OCI-LY1 (cell line): ENCODE measurements around the gene VTI1A.

Source experiments
- H2AFZ ChIP-seq: fragments of 200-600 bp; sonication (generic), shearing (Covaris generic); 2 replicates; pipeline ENCODE4 v1.6.0; 2014; ENCODE audit warnings: antibody characterized with exemption, mild to moderate bottlenecking, low read length
- H3F3A ChIP-seq: fragments of 200-600 bp; sonication (generic), shearing (Covaris generic); 2 replicates; pipeline ENCODE4 v1.6.0; 2014; ENCODE audit warnings: mild to moderate bottlenecking, antibody characterized with exemption, low read length, moderate library complexity; ENCODE audit not compliant: insufficient read depth
- H3K27ac ChIP-seq: fragments of 200-600 bp; sonication (generic); 2 replicates; pipeline ENCODE4 v1.5.1; 2014; ENCODE audit warnings: low read length, mixed run types, mild to moderate bottlenecking, low read depth; ENCODE audit not compliant: poor library complexity, severe bottlenecking
- H3K27me3 ChIP-seq: fragments of 200-600 bp; sonication (generic); 2 replicates; pipeline ENCODE4 v1.6.0; 2014; ENCODE audit warnings: antibody characterized with exemption, mild to moderate bottlenecking, low read length, moderate library complexity; ENCODE audit not compliant: insufficient read depth
- H3K36me3 ChIP-seq: fragments of 200-600 bp; sonication (generic); 2 replicates; pipeline ENCODE4 v1.6.1; 2014; ENCODE audit warnings: mild to moderate bottlenecking, antibody characterized with exemption, low read length, moderate library complexity, mixed read lengths; ENCODE audit not compliant: insufficient read depth
- H3K4me1 ChIP-seq: fragments of 200-600 bp; sonication (generic); 2 replicates; pipeline ENCODE4 v1.5.1; 2014; ENCODE audit warnings: mild to moderate bottlenecking, low read length, moderate library complexity; ENCODE audit not compliant: insufficient read depth, severe bottlenecking
- H3K4me2 ChIP-seq: fragments of 200-600 bp; sonication (generic), shearing (Covaris generic); 2 replicates; pipeline ENCODE4 v1.6.1; 2014; ENCODE audit warnings: low read length
- H3K4me3 ChIP-seq: fragments of 200-600 bp; sonication (generic); 2 replicates; pipeline ENCODE4 v1.5.1; 2014; ENCODE audit warnings: low read length, low read depth, mild to moderate bottlenecking, mixed read lengths; ENCODE audit not compliant: poor library complexity, severe bottlenecking
- H3K79me2 ChIP-seq: fragments of 200-600 bp; shearing (Covaris generic); 2 replicates; pipeline ENCODE4 v1.6.1; 2016; ENCODE audit warnings: mixed run types, low read length, mixed read lengths; ENCODE audit not compliant: insufficient read depth
- H3K9ac ChIP-seq: fragments of 200-600 bp; sonication (generic), shearing (Covaris generic); 2 replicates; pipeline ENCODE4 v1.6.1; 2014; ENCODE audit warnings: mild to moderate bottlenecking, low read length, mixed read lengths
- H3K9me2 ChIP-seq: fragments of 200-600 bp; sonication (generic), shearing (Covaris generic); 2 replicates; pipeline ENCODE4 v1.6.1; 2014; ENCODE audit warnings: low read depth, mild to moderate bottlenecking, low read length, mixed read lengths
- H3K9me3 ChIP-seq: fragments of 200-600 bp; shearing (Covaris generic); 2 replicates; pipeline ENCODE4 v1.6.1; 2014; ENCODE audit warnings: low read length, mixed read lengths
- H4K20me1 ChIP-seq: fragments of 200-600 bp; sonication (generic), shearing (Covaris generic); 2 replicates; pipeline ENCODE4 v1.6.0; 2016; ENCODE audit warnings: mild to moderate bottlenecking, low read length; ENCODE audit not compliant: insufficient read depth
- EZH2 ChIP-seq: fragments of 200-600 bp; sonication (generic), shearing (Covaris generic); IDR thresholded peaks from 2 replicates; pipeline ENCODE4 v1.8.0; 2017; ENCODE audit warnings: borderline replicate concordance, mixed run types, mild to moderate bottlenecking, antibody characterized with exemption, low read length, moderate library complexity, mixed read lengths
- TF ChIP-seq, protein P1 (sequence below): fragments of 200-600 bp; sonication (generic), shearing (Covaris generic); IDR thresholded peaks from 2 replicates; pipeline ENCODE4 v1.5.1; 2017; ENCODE audit warnings: mild to moderate bottlenecking, antibody characterized with exemption, low read length, moderate library complexity, mixed read lengths

VTI1A gene

GRCh38 chr10:112515126-112515525, 68.1 kb downstream of the VTI1A start:
- Histone ChIP-seq H3K27ac (no peak overlapping the region), H3K27me3 (no peaks in the 10 kb centered on the region), H3F3A (no peaks in the 10 kb centered on the region), H3K9me3 (no peaks in the 10 kb centered on the region; the same call in 1 of the 2 replicates), H3K36me3 (no peaks in the 10 kb centered on the region), H3K4me2 (no peak overlapping the region), H3K9ac (no peak overlapping the region), H4K20me1 (no peaks in the 10 kb centered on the region), H3K79me2 (no peaks in the 10 kb centered on the region), H3K4me1 (no peaks in the 10 kb centered on the region), H3K4me3 (no peak overlapping the region), H2AFZ (no peak overlapping the region), H3K9me2 (no peaks in the 10 kb centered on the region)
- TF ChIP-seq, protein P1, sequence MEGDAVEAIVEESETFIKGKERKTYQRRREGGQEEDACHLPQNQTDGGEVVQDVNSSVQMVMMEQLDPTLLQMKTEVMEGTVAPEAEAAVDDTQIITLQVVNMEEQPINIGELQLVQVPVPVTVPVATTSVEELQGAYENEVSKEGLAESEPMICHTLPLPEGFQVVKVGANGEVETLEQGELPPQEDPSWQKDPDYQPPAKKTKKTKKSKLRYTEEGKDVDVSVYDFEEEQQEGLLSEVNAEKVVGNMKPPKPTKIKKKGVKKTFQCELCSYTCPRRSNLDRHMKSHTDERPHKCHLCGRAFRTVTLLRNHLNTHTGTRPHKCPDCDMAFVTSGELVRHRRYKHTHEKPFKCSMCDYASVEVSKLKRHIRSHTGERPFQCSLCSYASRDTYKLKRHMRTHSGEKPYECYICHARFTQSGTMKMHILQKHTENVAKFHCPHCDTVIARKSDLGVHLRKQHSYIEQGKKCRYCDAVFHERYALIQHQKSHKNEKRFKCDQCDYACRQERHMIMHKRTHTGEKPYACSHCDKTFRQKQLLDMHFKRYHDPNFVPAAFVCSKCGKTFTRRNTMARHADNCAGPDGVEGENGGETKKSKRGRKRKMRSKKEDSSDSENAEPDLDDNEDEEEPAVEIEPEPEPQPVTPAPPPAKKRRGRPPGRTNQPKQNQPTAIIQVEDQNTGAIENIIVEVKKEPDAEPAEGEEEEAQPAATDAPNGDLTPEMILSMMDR: no peak
- no peak for TF ChIP-seq EZH2

DNA sequence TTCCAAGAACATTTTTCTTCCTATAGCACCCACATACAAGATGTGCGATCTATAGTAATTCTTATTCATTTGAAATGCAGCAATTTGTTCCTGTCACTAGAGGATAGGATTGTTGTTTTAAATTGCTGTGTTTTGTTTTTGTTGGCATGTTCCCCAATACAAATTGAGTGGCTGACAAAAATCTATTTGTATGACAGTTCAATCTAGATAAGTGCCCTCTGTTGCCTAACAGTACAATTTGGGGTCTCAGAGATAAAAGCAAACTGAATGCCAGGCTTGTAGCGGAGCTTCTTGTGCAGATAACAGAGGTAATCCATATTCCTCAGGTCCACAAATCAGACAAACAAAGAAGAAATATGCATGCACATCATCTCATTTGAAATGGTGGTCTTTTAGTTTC, 68.8 kb downstream of the VTI1A start:
- Histone ChIP-seq H3K4me3 (no peak overlapping the region), H3K9me2 (no peaks in the 10 kb centered on the region), H3K36me3 (no peaks in the 10 kb centered on the region), H3K4me1 (no peaks in the 10 kb centered on the region), H3F3A (no peaks in the 10 kb centered on the region), H3K79me2 (no peaks in the 10 kb centered on the region), H3K9me3 (no peaks in the 10 kb centered on the region; the same call in 1 of the 2 replicates), H3K9ac (no peak overlapping the region), H2AFZ (no peak overlapping the region), H3K27ac (no peak overlapping the region), H3K27me3 (no peaks in the 10 kb centered on the region), H3K4me2 (no peak overlapping the region), H4K20me1 (no peaks in the 10 kb centered on the region)
- TF ChIP-seq, protein P1: no peak
- TF ChIP-seq EZH2: no peak

DNA sequence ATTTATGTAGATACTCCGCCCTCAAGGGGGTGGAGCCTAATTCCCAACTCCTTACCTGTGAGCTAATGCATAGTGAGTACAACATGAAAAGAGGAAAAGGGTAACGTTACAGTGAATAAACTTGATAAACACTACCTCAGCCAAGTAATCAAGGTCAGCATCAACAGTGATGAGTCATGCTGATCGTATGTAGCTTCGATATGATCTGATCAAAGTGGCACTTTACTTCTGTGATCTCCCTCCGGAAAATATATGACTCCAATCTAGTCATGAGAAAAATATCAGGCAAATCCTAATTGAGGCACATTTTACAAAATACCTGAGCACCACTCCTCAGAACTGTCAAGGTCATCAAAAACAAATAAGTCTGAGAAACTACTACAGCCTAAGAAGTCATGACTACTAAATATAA, 70.4 kb downstream of the VTI1A start:
- H2AFZ ChIP-seq: no peak overlapping the region
- H3K9me2 ChIP-seq: no peaks in the 10 kb centered on the region
- no peak overlapping the region for H3K27ac ChIP-seq
- H3F3A ChIP-seq: no peaks in the 10 kb centered on the region
- H3K4me2 ChIP-seq: no peak overlapping the region
- H3K36me3 ChIP-seq: no peaks in the 10 kb centered on the region
- no peak overlapping the region for H3K9ac ChIP-seq
- H3K9me3 ChIP-seq: no peaks in the 10 kb centered on the region; the same call in 1 of the 2 replicates
- no peaks in the 10 kb centered on the region for H3K79me2 ChIP-seq
- no peaks in the 10 kb centered on the region for H3K4me1 ChIP-seq
- no peak overlapping the region for H3K4me3 ChIP-seq
- no peaks in the 10 kb centered on the region for H4K20me1 ChIP-seq
- TF ChIP-seq EZH2: no peak
- TF ChIP-seq, protein P1: no peak
- H3K27me3 ChIP-seq: no peaks in the 10 kb centered on the region
